Left hindlimb (tissue), 1 donor: ENCODE measurements around the gene FGGY.

Experiments used
- DNase-seq: peaks from one replicate; pipeline ENCODE4 v3.0.0-alpha.2; 2018

Gene FGGY

GRCh38 chr1:59805554-59805953 lies 508.7 kb downstream of the FGGY start:
- no peak for DNase-seq
